Large intestine (tissue), 3 donors: Measurements from ENCODE around the gene TBL1X. TPM values are rescaled to one million over a fixed set of nuclear protein-coding genes. Genes with fewer than 3 reads are reported as not detected.

Source experiments
- DNase-seq, 2 donors: peaks; one replicate each; pipeline versions ENCODE4 v3.0.0 to v3.0.0-alpha.2; 2013
- H3K27ac ChIP-seq: one replicate; pipeline ENCODE4 v1.5.1; 2013; ENCODE audit warnings: low read length
- H3K27me3 ChIP-seq: 2 replicates; pipeline ENCODE4 v1.6.1; 2013; ENCODE audit warnings: low read length; ENCODE audit not compliant: control insufficient read depth, insufficient read depth
- H3K36me3 ChIP-seq: 2 replicates; pipeline ENCODE4 v1.6.1; 2013; ENCODE audit warnings: low read length; ENCODE audit not compliant: control insufficient read depth, insufficient read depth
- H3K4me1 ChIP-seq: one replicate; pipeline ENCODE4 v1.6.1; 2013; ENCODE audit warnings: low read length; ENCODE audit not compliant: control insufficient read depth, insufficient read depth
- H3K4me3 ChIP-seq: one replicate; pipeline ENCODE4 v1.5.1; 2013; ENCODE audit warnings: low read length
- H3K9me3 ChIP-seq: one replicate; pipeline ENCODE4 v1.6.1; 2013; ENCODE audit warnings: mild to moderate bottlenecking, low read depth, low read length, moderate library complexity; ENCODE audit not compliant: control insufficient read depth
- WGBS: methylation state at CpG from one replicate; pipeline ENCODE4 v1.1.5; 2013; ENCODE audit warnings: low lambda C conversion rate; ENCODE audit not compliant: insufficient coverage; 5-methylcytosine and 5-hydroxymethylcytosine counted together
- polyA plus RNA-seq: library from polyadenylated mRNA; unstranded; fragments of 120-200 nt; gene quantifications from one replicate; pipeline ENCODE4 v1.2.1, GENCODE V29; 2013

TBL1X gene
- polyA plus RNA-seq, 1 donor: 9.6 TPM

GRCh38 chrX:9542761-9543111, 77.9 kb downstream of the TBL1X start:
- no peaks in the 10 kb centered on the region for H3K27me3 ChIP-seq
- no peaks in the 10 kb centered on the region for H3K4me1 ChIP-seq
- H3K27ac ChIP-seq: no peak overlapping the region
- WGBS: no CpG with 5 or more reads among the region's 12 CpGs
- H3K4me3 ChIP-seq: no peak overlapping the region
- no peaks in the 10 kb centered on the region for H3K9me3 ChIP-seq
- H3K36me3 ChIP-seq: no peaks in the 10 kb centered on the region
- no peak for DNase-seq

- no peak overlapping the region for H3K4me3 ChIP-seq
- DNase-seq: no peak
- no CpG with 5 or more reads among the region's 2 CpGs for WGBS
- no peaks in the 10 kb centered on the region for H3K27me3 ChIP-seq
- H3K9me3 ChIP-seq: no peaks in the 10 kb centered on the region
- H3K27ac ChIP-seq: no peak overlapping the region
- H3K4me1 ChIP-seq: no peaks in the 10 kb centered on the region
- H3K36me3 ChIP-seq: no peaks in the 10 kb centered on the region
Measured at GRCh38 chrX:9555354-9555753, 90.5 kb downstream of the TBL1X start.

- Histone ChIP-seq H3K9me3 (no peaks in the 10 kb centered on the region), H3K4me3 (no peak overlapping the region), H3K27me3 (no peaks in the 10 kb centered on the region), H3K4me1 (no peaks in the 10 kb centered on the region), H3K27ac (no peak overlapping the region), H3K36me3 (no peaks in the 10 kb centered on the region)
- no CpG with 5 or more reads among the region's 11 CpGs for WGBS
- DNase-seq: no peak
Measured at GRCh38 chrX:9557091-9557490, 92.2 kb downstream of the TBL1X start.

GRCh38 chrX:9557521-9557920, 92.7 kb downstream of the TBL1X start:
- Histone ChIP-seq H3K4me1 (no peaks in the 10 kb centered on the region), H3K9me3 (no peaks in the 10 kb centered on the region), H3K4me3 (no peak overlapping the region), H3K27ac (no peak overlapping the region), H3K27me3 (no peaks in the 10 kb centered on the region), H3K36me3 (no peaks in the 10 kb centered on the region)
- DNase-seq: no peak
- WGBS: no CpG with 5 or more reads among the region's 5 CpGs

GRCh38 chrX:9558615-9559014, 93.8 kb downstream of the TBL1X start:
- H3K27me3 ChIP-seq: no peaks in the 10 kb centered on the region
- DNase-seq: no peak
- H3K4me1 ChIP-seq: no peaks in the 10 kb centered on the region
- no CpG with 5 or more reads among the region's 4 CpGs for WGBS
- H3K4me3 ChIP-seq: no peak overlapping the region
- no peaks in the 10 kb centered on the region for H3K9me3 ChIP-seq
- no peaks in the 10 kb centered on the region for H3K36me3 ChIP-seq
- no peak overlapping the region for H3K27ac ChIP-seq

- Histone ChIP-seq H3K4me1 (no peaks in the 10 kb centered on the region), H3K27me3 (no peaks in the 10 kb centered on the region), H3K27ac (no peak overlapping the region), H3K9me3 (no peaks in the 10 kb centered on the region), H3K4me3 (no peak overlapping the region), H3K36me3 (no peaks in the 10 kb centered on the region)
- no CpG with 5 or more reads among the region's 9 CpGs for WGBS
- no peak for DNase-seq
Measured at GRCh38 chrX:9560219-9560618, 95.4 kb downstream of the TBL1X start.

GRCh38 chrX:9561199-9561598, 96.3 kb downstream of the TBL1X start:
- no peak for DNase-seq
- no peak overlapping the region for H3K27ac ChIP-seq
- no peaks in the 10 kb centered on the region for H3K9me3 ChIP-seq
- WGBS: no CpG with 5 or more reads among the region's 5 CpGs
- no peak overlapping the region for H3K4me3 ChIP-seq
- H3K27me3 ChIP-seq: no peaks in the 10 kb centered on the region
- H3K36me3 ChIP-seq: no peaks in the 10 kb centered on the region
- no peaks in the 10 kb centered on the region for H3K4me1 ChIP-seq

GRCh38 chrX:9562851-9563250, 98.0 kb downstream of the TBL1X start:
- Histone ChIP-seq H3K27me3 (no peaks in the 10 kb centered on the region), H3K4me1 (no peaks in the 10 kb centered on the region), H3K9me3 (no peaks in the 10 kb centered on the region), H3K27ac (no peak overlapping the region), H3K36me3 (no peaks in the 10 kb centered on the region), H3K4me3 (no peak overlapping the region)
- no CpG with 5 or more reads among the region's 8 CpGs for WGBS
- DNase-seq: no peak

GRCh38 chrX:9566150-9566621, 101.3 kb downstream of the TBL1X start:
- DNase-seq: no peak

GRCh38 chrX:9569876-9570301, 105.0 kb downstream of the TBL1X start:
- Histone ChIP-seq H3K4me1 (peaks cover 7% of the 10 kb centered on the region), H3K27ac (no peak overlapping the region), H3K4me3 (no peak overlapping the region), H3K9me3 (no peaks in the 10 kb centered on the region), H3K27me3 (no peaks in the 10 kb centered on the region), H3K36me3 (no peaks in the 10 kb centered on the region)
- WGBS: no CpG with 5 or more reads among the region's 10 CpGs
- DNase-seq: no peak

More at GRCh38 chrX:9566150-9566621, 101.3 kb downstream of the TBL1X start:
- Histone ChIP-seq H3K4me1 (no peaks in the 10 kb centered on the region), H3K9me3 (no peaks in the 10 kb centered on the region), H3K27ac (no peak overlapping the region), H3K36me3 (no peaks in the 10 kb centered on the region), H3K4me3 (no peak overlapping the region), H3K27me3 (no peaks in the 10 kb centered on the region)
- WGBS: no CpG with 5 or more reads among the region's 6 CpGs

GRCh38 chrX:9573282-9574106, 108.6 kb downstream of the TBL1X start:
- Histone ChIP-seq H3K27me3 (no peaks in the 10 kb centered on the region), H3K9me3 (no peaks in the 10 kb centered on the region), H3K4me3 (no peak overlapping the region), H3K4me1 (peaks cover 7% of the 10 kb centered on the region), H3K27ac (no peak overlapping the region), H3K36me3 (no peaks in the 10 kb centered on the region)
- no CpG with 5 or more reads among the region's 12 CpGs for whole genome bisulfite sequencing
- DNase-seq: peak; percentile 23 to 55
